Islet of Langerhans (tissue), 1 donor: ENCODE data around the gene MRPL19.
"Not testable (repeated sequence)": the region's sequence is repeated elsewhere in the genome, so short reads cannot be mapped to it uniquely, and the experiment has no call there.

Experiments
- FAIRE-seq: peaks from one replicate; lab custom pipeline; 2011; peaks lifted over from hg19 to GRCh38; lab: Jason Lieb, UNC

MRPL19 gene

GRCh38 chr2:75675908-75676307 is 29.3 kb downstream of the MRPL19 start:
- FAIRE-seq, result no peak

DNA sequence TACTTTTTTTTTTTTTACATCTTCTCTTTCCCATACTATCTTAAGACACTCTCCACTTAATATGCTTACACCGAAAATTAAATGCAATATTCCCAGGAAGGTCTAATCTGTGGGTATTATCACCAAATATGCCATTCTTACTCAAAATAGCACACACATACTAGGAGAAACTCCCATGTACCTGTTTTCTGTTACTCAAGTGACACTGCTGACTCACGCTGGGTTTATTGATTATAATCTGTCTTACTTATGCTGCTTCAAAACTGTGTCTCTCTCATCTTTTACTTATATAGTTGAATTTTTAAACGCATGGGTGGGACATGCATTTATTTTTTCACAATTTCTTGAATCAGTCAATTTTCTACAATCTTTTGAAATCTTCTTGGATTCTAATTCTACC is 29.9 kb downstream of the MRPL19 start:
- FAIRE-seq, result peak; percentile 84

- no peak for FAIRE-seq
Observed at GRCh38 chr2:75679556-75679955, 33.0 kb downstream of the MRPL19 start.

DNA sequence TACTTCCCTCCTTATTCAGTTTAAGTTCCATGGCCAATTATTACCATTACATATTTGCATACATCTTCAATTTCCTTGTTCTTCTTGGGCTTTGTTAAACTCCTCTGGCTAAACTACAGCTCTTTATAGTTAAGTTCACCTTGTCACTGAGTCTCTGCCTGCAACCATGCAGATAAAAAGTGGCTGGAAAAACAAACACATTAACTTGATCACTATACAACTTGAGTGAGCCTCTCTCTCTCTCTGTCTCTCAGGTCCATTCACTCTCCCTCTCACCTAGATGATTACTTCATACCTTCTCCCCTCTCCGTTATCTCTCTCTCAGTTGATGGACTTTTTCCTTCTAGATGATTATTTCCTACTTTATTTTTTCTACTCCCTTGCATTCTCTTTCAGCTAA is 33.8 kb downstream of the MRPL19 start:
- peak; percentile 17 for FAIRE-seq

DNA sequence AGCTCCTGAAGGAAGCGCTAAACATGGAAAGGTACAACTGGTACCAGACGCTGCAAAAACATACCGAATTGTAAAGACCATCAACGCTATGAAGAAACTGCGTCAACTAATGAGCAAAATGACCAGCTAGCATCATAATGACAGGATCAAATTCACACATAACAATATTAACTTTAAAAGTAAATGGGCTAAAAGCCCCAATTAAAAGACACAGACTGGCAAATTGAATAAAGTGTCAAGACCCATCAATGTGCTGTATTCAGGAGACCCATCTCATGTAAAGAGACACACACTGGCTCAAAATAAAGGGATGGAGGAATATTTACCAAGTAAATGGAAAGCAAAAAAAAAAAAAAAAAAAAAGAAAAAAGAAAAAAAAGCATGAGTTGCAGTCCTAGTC is 36.8 kb downstream of the MRPL19 start:
- FAIRE-seq, result not testable (repeated sequence)

GRCh38 chr2:75688196-75688595 is 41.6 kb downstream of the MRPL19 start:
- no peak for FAIRE-seq

DNA sequence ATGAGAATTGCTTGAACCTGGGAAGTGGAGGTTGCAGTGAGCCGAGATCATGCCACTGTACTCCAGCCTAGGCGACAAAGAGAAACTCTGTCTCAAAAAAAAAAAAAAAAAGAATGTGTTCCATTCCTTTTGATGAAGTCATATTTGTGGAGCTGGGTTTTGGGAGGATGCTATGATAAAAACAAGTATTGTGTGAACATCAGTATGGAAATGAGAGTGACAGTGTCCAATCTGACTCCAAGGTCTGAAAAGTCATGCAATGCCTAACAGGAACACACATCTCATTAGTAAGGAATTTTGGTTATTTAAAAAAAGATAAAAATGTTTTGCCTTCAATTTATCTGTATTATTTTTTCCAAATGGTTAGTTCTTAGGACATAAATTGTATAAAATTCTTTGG is 52.3 kb downstream of the MRPL19 start:
- no peak for FAIRE-seq

- no peak for FAIRE-seq
Observed at GRCh38 chr2:75702593-75702992, 56.0 kb downstream of the MRPL19 start.

GRCh38 chr2:75703589-75704287 is 57.2 kb downstream of the MRPL19 start:
- FAIRE-seq, result no peak

DNA sequence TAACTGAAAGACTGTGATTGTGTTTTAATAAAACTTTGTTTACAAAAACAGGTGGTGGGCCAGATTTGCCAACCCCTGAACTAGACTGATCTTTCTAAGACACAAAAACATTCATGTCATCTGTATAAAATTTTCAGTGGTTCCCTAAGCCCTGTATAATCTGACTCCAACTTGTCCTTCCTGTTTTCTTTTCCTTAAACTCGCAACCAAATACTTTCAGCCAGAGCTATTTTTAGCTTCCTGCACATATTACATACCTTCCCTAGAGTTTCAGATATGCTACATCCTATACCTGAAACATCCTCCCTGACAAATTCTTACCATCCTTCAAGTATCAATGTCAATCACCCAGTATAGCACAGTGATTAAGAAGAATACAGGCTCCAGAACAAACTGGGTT is 59.3 kb downstream of the MRPL19 start:
- no peak for FAIRE-seq

DNA sequence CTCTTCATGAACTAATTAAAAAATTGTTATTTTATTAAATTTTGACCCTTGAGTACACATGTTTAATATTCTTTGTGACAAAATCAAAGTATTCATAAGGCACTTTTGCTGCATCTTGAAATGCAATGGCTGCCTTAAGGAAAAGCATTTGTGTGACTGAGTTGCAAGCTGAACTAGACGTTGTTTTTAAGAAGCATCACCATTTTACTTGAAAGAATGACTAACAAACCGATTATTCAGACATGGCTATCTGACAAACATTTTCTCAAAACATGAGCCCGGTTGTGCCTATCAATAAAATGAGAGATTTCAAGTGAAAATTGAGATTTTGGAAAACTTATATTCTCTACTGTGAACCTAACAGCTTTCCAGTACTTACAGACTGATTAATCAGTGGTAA is 61.3 kb downstream of the MRPL19 start:
- FAIRE-seq, result no peak

- no peak for FAIRE-seq
Observed at GRCh38 chr2:75709297-75709696, 62.7 kb downstream of the MRPL19 start.

DNA sequence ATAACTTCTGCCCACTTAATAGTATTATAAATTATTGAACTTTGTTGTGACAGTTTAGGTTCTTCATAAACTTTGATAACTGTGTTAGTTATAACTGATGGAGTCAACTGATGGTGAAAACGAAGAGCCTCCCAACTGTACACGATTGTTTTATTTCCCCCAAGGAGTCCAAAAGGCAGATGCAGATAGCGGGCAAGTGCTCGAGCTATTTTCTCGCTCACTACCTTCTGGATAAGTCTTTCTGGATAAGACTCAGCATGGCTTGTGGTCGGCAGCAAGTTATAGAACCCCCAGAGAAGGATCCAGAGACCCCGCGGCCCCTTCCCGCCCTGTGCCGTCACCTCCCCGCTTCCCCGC is 63.6 kb downstream of the MRPL19 start:
- FAIRE-seq, result no peak

GRCh38 chr2:75710577-75711253 is 64.1 kb downstream of the MRPL19 start, which contains the start of gene GCFC2:
TSS of gene GCFC2 (minus strand) at chr2:75710915. CDS start at chr2:75710855, 60 bp downstream.
- no peak for FAIRE-seq

- not testable (repeated sequence) for FAIRE-seq
Observed at GRCh38 chr2:75711590-75711989, 65.0 kb downstream of the MRPL19 start.

DNA sequence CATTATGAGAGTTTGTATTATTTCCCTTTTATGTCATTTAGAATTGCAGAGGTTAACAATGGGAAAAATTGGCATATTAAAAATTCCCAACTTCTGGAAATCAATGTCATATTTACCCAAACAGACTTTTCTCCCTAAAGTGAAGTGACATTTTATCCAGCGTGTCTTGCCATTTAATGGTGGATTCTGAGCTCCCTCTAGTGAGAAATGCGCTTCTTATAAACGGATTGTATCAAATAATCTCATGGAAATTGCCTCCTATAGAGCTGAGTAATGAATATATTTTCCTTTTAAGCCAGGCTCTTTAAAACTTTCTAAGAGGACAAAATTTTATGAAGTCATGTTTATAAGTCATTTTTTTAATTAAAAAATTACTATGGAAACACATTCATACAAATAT is 69.8 kb downstream of the MRPL19 start:
- FAIRE-seq, result peak; percentile 27

DNA sequence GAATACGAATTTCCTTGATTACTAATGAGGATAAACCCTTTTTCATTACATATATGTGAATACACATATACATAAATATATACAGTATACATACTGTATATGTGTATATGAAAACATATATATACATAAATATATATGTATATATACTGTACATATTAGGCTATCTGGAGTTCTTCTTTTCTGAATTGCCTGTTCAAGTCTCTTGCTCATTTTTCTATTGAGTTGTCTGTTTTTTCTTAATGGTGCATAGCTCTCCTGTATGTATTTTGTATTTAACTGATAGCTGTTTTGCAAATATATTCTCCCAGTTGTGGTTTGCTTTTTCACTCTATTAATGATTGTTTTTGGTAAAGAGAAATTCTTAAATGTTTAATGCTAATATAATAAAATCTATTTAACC is 73.0 kb downstream of the MRPL19 start:
- FAIRE-seq, result no peak

DNA sequence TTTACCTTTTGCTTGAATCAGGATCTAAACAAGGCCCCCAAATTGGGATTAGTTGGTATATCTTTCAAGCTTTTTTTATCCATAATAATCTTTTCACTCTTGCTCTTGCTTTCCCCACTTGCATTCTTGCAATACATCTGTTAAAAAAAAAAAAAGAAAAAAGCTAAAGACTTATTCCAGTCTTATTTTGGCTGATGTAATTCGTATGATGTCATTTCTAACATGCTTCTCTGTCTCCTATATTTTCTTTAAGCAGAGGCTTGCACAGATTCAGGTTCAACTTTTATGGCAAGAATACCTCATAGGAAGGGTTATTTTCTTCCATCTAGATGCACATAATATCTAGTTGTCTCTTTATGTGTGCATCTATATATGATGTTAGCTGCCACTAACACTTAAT is 73.9 kb downstream of the MRPL19 start:
- no peak for FAIRE-seq

- FAIRE-seq, result no peak
Observed at GRCh38 chr2:75722687-75723086, 76.1 kb downstream of the MRPL19 start.

GRCh38 chr2:75728614-75729419 is 82.2 kb downstream of the MRPL19 start:
- no peak for FAIRE-seq

DNA sequence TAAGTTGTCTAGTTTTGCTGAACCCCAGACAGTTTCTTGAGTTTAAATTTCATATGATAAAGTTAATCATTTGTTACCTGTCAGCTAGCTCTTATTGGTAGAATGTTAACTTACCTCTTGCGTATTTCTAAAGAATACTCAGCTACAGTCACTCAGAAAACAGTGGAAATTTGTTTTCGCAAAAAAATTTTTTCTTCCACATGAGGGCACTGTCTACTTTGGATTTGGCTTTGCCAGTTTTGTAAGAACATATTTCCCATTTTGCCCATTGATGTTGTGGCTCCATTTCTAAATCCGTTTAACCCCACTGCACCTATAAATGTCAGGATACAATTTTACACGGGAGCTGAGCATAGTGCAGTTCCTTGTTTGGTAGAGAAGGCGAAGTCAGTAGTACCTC is 83.3 kb downstream of the MRPL19 start:
- FAIRE-seq, result no peak

GRCh38 chr2:75736276-75736675 is 89.7 kb downstream of the MRPL19 start:
- no peak for FAIRE-seq

DNA sequence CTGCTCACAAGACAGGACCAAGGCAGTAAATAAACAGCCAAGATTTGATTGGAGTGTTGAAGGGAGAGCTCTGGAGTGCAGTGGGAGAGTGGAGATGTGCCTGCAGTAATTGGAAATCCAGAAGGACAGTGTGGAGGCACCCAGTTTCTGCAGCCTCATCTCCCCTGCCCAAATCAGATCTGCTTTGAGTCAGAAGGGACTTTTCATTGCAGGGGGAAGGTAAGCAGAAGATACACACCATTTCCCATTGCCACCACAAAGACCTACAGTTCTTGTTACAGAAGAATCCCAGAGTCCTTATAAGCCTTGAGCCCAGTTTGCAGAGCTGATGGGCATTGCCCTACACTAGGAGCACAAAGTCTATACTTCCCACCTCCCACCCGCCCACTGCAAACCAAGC is 91.4 kb downstream of the MRPL19 start:
- no peak for FAIRE-seq
